ENCODE results near the gene CDKAL1.

- no peak for TF ChIP-seq CTCF (IDR thresholded peaks at IDR 0.05; ENCODE audit: insufficient read depth, low read length)
- no peak for TF ChIP-seq POLR2AphosphoS5 (IDR thresholded peaks at IDR 0.05; ENCODE audit: low read depth)
- TF ChIP-seq GABPA (IDR thresholded peaks at IDR 0.05; ENCODE audit: low read depth) = no peak
- no peak for TF ChIP-seq REST (IDR thresholded peaks at IDR 0.05; ENCODE audit: insufficient replicate concordance, low read depth)
- TF ChIP-seq SPI1 (IDR thresholded peaks at IDR 0.05; ENCODE audit: borderline replicate concordance, low read depth) = no peak
Observed at GRCh38 chr6:20866935-20867703, 332.9 kb downstream of the CDKAL1 start.
